Keratinocyte (primary cell): ENCODE data around the gene TIGD7. TPM values are rescaled to one million over a fixed set of nuclear protein-coding genes. Genes with fewer than 3 reads are reported as not detected.

Experiments
- DNase-seq: peaks from one replicate; pipeline ENCODE4 v3.0.0-alpha.2; 2011; ENCODE audit warnings: low read depth, missing footprints, low spot score
- FAIRE-seq: peaks from 2 replicates; lab custom pipeline; 2011; peaks lifted over from hg19 to GRCh38; lab: Jason Lieb, UNC
- H2AFZ ChIP-seq: 2 replicates; pipeline ENCODE4 v1.6.0; 2012; ENCODE audit warnings: low read length, control low read depth, inconsistent platforms; ENCODE audit not compliant: control insufficient read depth
- H3K27ac ChIP-seq: 2 replicates; pipeline ENCODE4 v1.5.1; 2011; ENCODE audit warnings: low read length; ENCODE audit not compliant: control insufficient read depth, insufficient read depth
- H3K27me3 ChIP-seq: 3 replicates; pipeline ENCODE4 v1.6.0; 2011; ENCODE audit warnings: low read length; ENCODE audit not compliant: control insufficient read depth, insufficient read depth; ENCODE audit errors: extremely low read depth
- H3K36me3 ChIP-seq, 2 experiments: 2 replicates in 1 of 2; 3 replicates in 1 of 2; pipeline ENCODE4 v1.5.1; 2011; ENCODE audit warnings: low read length in 2 of 2, mild to moderate bottlenecking in 1 of 2; ENCODE audit not compliant: control insufficient read depth in 2 of 2, insufficient read depth in 2 of 2; ENCODE audit errors: extremely low read depth in 1 of 2
- H3K4me1 ChIP-seq: 3 replicates; pipeline ENCODE4 v1.5.1; 2011; ENCODE audit warnings: low read length; ENCODE audit not compliant: control insufficient read depth, insufficient read depth; ENCODE audit errors: extremely low read depth
- H3K4me2 ChIP-seq: 3 replicates; pipeline ENCODE4 v1.6.0; 2011; ENCODE audit warnings: low read depth, low read length; ENCODE audit not compliant: control insufficient read depth, insufficient read depth; ENCODE audit errors: extremely low read depth
- H3K4me3 ChIP-seq, 3 experiments: fragments of 200-600 bp in 1 of 3; sonication (generic) in 1 of 3; 2 replicates in 2 of 3; 3 replicates in 1 of 3; pipeline ENCODE4 v1.5.1; 2011 to 2016; ENCODE audit warnings: low read length in 3 of 3, mild to moderate bottlenecking in 3 of 3, control low read depth in 2 of 3, inconsistent platforms in 1 of 3, low read depth in 1 of 3, mixed read lengths in 1 of 3, mixed run types in 1 of 3, moderate library complexity in 1 of 3; ENCODE audit not compliant: control insufficient read depth in 2 of 3, insufficient read depth in 2 of 3; ENCODE audit errors: extremely low read depth in 1 of 3
- H3K79me2 ChIP-seq: 2 replicates; pipeline ENCODE4 v1.6.0; 2012; ENCODE audit warnings: low read length; ENCODE audit not compliant: control insufficient read depth, insufficient read depth
- H3K9ac ChIP-seq: 3 replicates; pipeline ENCODE4 v1.6.0; 2011; ENCODE audit warnings: low read length; ENCODE audit not compliant: control insufficient read depth, insufficient read depth; ENCODE audit errors: extremely low read depth
- H3K9me1 ChIP-seq: 3 replicates; pipeline ENCODE4 v1.6.0; 2011; ENCODE audit warnings: low read length; ENCODE audit not compliant: control insufficient read depth, insufficient read depth; ENCODE audit errors: extremely low read depth
- H3K9me3 ChIP-seq: 2 replicates; pipeline ENCODE4 v1.5.1; 2012; ENCODE audit warnings: low read depth, low read length; ENCODE audit not compliant: control insufficient read depth
- H4K20me1 ChIP-seq: 3 replicates; pipeline ENCODE4 v1.6.0; 2011; ENCODE audit warnings: low read length; ENCODE audit not compliant: control insufficient read depth, insufficient read depth; ENCODE audit errors: extremely low read depth
- EZH2 ChIP-seq: IDR thresholded peaks from one replicate; pipeline ENCODE4 v1.6.1; 2012; ENCODE audit warnings: inconsistent platforms, mild to moderate bottlenecking, low read length, moderate library complexity
- dilution Hi-C: fragments of 300-500 bp; cut with MboI; formaldehyde crosslinking; loops from one replicate; pipeline ENCODE4 v1.7.0; 2020; ENCODE audit warnings: low sequenced_read_pairs; ENCODE audit not compliant: extremely low pct_ligation_motif_present
- polyA plus RNA-seq, 5 experiments: library from polyadenylated mRNA; depleted of rRNA in 3 of 5; stranded (reverse) in 3 of 5; stranded (forward) in 1 of 5; unstranded in 1 of 5; fragments of >200 nt; gene quantifications; 1 replicate in 1 of 5; 2 replicates in 3 of 5; 3 replicates in 1 of 5; pipeline versions ENCODE4 v1.2.1 to v1.2.3, GENCODE V29; 2011 to 2012; ENCODE audit warnings: missing spikeins in 2 of 5, low read depth in 1 of 5, low replicate concordance in 1 of 5
- TF ChIP-seq, protein P1 (sequence below), 3 experiments: IDR thresholded peaks in 1 of 3; conservative IDR thresholded peaks in 1 of 3; optimal IDR thresholded peaks in 1 of 3; 2 replicates in 2 of 3; 3 replicates in 1 of 3; pipeline versions ENCODE3 to v1.5.1; 2011; ENCODE audit warnings: low read length in 3 of 3, mild to moderate bottlenecking in 3 of 3, moderate library complexity in 2 of 3, control low read depth in 1 of 3, inconsistent platforms in 1 of 3; ENCODE audit not compliant: insufficient read depth in 2 of 3; ENCODE audit errors: extremely low read depth in 1 of 3

The TIGD7 gene
- polyA plus RNA-seq, 1 donor (not counting 4 experiments of a cell fraction or from before 2014, with no cell fraction given) = 1.6 TPM

DNA sequence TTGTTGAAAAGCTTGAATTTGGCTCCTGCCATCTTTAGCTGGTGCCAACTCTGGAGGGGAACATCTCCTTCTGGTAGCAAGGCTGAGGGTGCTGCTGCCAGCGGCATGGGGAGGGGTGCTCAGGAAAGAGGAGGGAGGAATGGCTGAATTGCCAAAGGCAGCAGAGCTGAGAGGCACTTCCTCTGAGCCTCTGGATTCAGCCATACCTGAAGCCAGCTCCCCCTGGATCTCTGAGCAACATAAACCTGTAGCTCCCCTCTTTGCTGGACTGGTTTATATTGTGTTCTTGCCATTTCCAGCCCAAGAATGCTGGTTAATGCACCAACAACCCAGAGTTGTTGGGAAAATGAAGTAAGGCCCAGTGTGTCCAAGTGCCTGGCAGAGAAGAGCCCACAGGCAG is 56.2 kb downstream of the TIGD7 start:
- TF ChIP-seq, protein P1, sequence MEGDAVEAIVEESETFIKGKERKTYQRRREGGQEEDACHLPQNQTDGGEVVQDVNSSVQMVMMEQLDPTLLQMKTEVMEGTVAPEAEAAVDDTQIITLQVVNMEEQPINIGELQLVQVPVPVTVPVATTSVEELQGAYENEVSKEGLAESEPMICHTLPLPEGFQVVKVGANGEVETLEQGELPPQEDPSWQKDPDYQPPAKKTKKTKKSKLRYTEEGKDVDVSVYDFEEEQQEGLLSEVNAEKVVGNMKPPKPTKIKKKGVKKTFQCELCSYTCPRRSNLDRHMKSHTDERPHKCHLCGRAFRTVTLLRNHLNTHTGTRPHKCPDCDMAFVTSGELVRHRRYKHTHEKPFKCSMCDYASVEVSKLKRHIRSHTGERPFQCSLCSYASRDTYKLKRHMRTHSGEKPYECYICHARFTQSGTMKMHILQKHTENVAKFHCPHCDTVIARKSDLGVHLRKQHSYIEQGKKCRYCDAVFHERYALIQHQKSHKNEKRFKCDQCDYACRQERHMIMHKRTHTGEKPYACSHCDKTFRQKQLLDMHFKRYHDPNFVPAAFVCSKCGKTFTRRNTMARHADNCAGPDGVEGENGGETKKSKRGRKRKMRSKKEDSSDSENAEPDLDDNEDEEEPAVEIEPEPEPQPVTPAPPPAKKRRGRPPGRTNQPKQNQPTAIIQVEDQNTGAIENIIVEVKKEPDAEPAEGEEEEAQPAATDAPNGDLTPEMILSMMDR (optimal IDR thresholded peaks at IDR 0.05 in 1 of 3, IDR thresholded peaks at IDR 0.05 in 1 of 3, conservative IDR thresholded peaks at IDR 0.05 in 1 of 3; ENCODE audit: extremely low read depth in 1 of 3, insufficient read depth in 2 of 3, low read length in 3 of 3) = no peak
- no peak for TF ChIP-seq EZH2
- no peak overlapping the region for H3K9ac ChIP-seq
- H3K27me3 ChIP-seq = no peaks in the 10 kb centered on the region
- no peaks in the 10 kb centered on the region for H3K36me3 ChIP-seq
- H3K79me2 ChIP-seq = no peaks in the 10 kb centered on the region
- H3K9me1 ChIP-seq = no peaks in the 10 kb centered on the region
- H3K27ac ChIP-seq = no peak overlapping the region
- DNase-seq (no peak), FAIRE-seq (no peak)
- H4K20me1 ChIP-seq = no peaks in the 10 kb centered on the region
- H3K9me3 ChIP-seq = no peaks in the 10 kb centered on the region
- H3K4me3 ChIP-seq = no peak overlapping the region
- H3K4me1 ChIP-seq = no peaks in the 10 kb centered on the region
- dilution Hi-C loops = no loop called here
- H3K4me2 ChIP-seq = no peak overlapping the region
- H2AFZ ChIP-seq = no peak overlapping the region

Other genes starting within 250 kb of the TIGD7 start
- 0.28 to 0.67 TPM (median 0.31 TPM) in 3 replicates for gene IL32, start 239.8 kb downstream of the TIGD7 start, polyA plus RNA-seq
- not detected in 3 replicates for gene ZSCAN10, start 206.1 kb downstream of the TIGD7 start, polyA plus RNA-seq
- gene ZNF205, start 192.8 kb downstream of the TIGD7 start, polyA plus RNA-seq = 6.0 to 8.7 TPM (median 8.1 TPM) in 3 replicates
- gene ZNF213, start 170.4 kb downstream of the TIGD7 start, polyA plus RNA-seq = 0.51 to 1.1 TPM (median 0.62 TPM) in 3 replicates
- gene OR1F1, start 117.2 kb downstream of the TIGD7 start, polyA plus RNA-seq = 0.51 to 0.89 TPM (median 0.58 TPM) in 3 replicates
- gene ZNF200, start 70.3 kb downstream of the TIGD7 start, polyA plus RNA-seq = 3.1 to 4.7 TPM (median 4.3 TPM) in 3 replicates
- 0.03 TPM in 1 of 3 replicates, not detected in the others for gene MEFV, start 48.8 kb downstream of the TIGD7 start, polyA plus RNA-seq
- 11.3 to 13.9 TPM (median 13.6 TPM) in 3 replicates for gene ZNF263, start 21.9 kb downstream of the TIGD7 start, polyA plus RNA-seq
- 13.8 to 20.8 TPM (median 19.4 TPM) in 3 replicates for gene ZNF75A, start 67 bp upstream of the TIGD7 start, polyA plus RNA-seq
- gene OR2C1, start 50.5 kb upstream of the TIGD7 start, polyA plus RNA-seq = 0.14 to 0.15 TPM (median 0.14 TPM) in 3 replicates
- 17.2 to 21.7 TPM (median 17.3 TPM) in 3 replicates for gene ZSCAN32, start 95.6 kb upstream of the TIGD7 start, polyA plus RNA-seq
- gene ZNF174, start 95.8 kb upstream of the TIGD7 start, polyA plus RNA-seq = 6.0 to 9.2 TPM (median 8.0 TPM) in 3 replicates
- gene ZNF597, start 138.1 kb upstream of the TIGD7 start, polyA plus RNA-seq = 1.4 to 1.7 TPM (median 1.5 TPM) in 3 replicates
- 19.4 to 30.3 TPM (median 29.0 TPM) in 3 replicates for gene NAA60, start 138.2 kb upstream of the TIGD7 start, polyA plus RNA-seq
- not detected in 3 replicates for gene C16orf90, start 190.1 kb upstream of the TIGD7 start, polyA plus RNA-seq
- gene CLUAP1, start 195.6 kb upstream of the TIGD7 start, polyA plus RNA-seq = 10.3 to 27.4 TPM (median 17.9 TPM) in 3 replicates